ENCODE measurements around the gene SHISAL2A. TPM values are rescaled to one million over a fixed set of nuclear protein-coding genes. Genes with fewer than 3 reads are reported as not detected.

Gene SHISAL2A
- polyA plus RNA-seq, 1 of the 3 experiments (the other 2 are of a cell fraction) = 0.07 TPM

GRCh38 chr1:52659356-52659755 is 26.4 kb downstream of the SHISAL2A start:
- peaks cover 0 to 4% of the 10 kb centered on the region in 2 experiments; a peak in 1 of 4 replicates for H3K4me1 ChIP-seq (ENCODE audit: control insufficient read depth in 1 of 2, insufficient read depth in 2 of 2, low read depth in 1 of 2, low read length in 1 of 2)
- no peaks in the 10 kb centered on the region for H3F3A ChIP-seq (replicated peaks; ENCODE audit: insufficient read depth)
- H3K27me3 ChIP-seq (ENCODE audit: insufficient read depth) = no peaks in the 10 kb centered on the region
- H3K9me2 ChIP-seq = no peaks in the 10 kb centered on the region
- no peak overlapping the region for H2AFZ ChIP-seq (ENCODE audit: low read depth)
- no peak overlapping the region for H3K27ac ChIP-seq (ENCODE audit: low read depth in 2 of 2, low read length in 1 of 2)
- H3K4me2 ChIP-seq = no peak overlapping the region
- POLR2A ChIA-PET = no interaction called here
- H3K36me3 ChIP-seq (replicated peaks in 1 of 2; ENCODE audit: control insufficient read depth in 1 of 2, insufficient read depth in 2 of 2, low read length in 1 of 2) = no peaks in the 10 kb centered on the region
- no peak overlapping the region for H3K4me3 ChIP-seq (ENCODE audit: low read depth in 2 of 2, low read length in 1 of 2)
- CTCF ChIA-PET = interaction anchor here (1.5 kb wide), 1 partner anchor 10 kb away, joined by 4 read pairs; no protein-coding TSS in a partner anchor
- no peak overlapping the region for H3K9ac ChIP-seq
- 95% methylated on average over 3 of the region's 3 CpGs for WGBS (ENCODE audit: low lambda C conversion rate)
- H3K79me2 ChIP-seq (ENCODE audit: insufficient read depth) = no peaks in the 10 kb centered on the region
- no peak for TF ChIP-seq CHD2 (IDR thresholded peaks at IDR 0.05; ENCODE audit: low read length, partially characterized antibody)
- TF ChIP-seq FOSL2 (IDR thresholded peaks at IDR 0.05; ENCODE audit: borderline replicate concordance, low read depth) = no peak
- no peak for TF ChIP-seq RXRA (IDR thresholded peaks at IDR 0.05; ENCODE audit: borderline replicate concordance, low read depth)
- TF ChIP-seq SMC3 (IDR thresholded peaks at IDR 0.05; ENCODE audit: low read depth, low read length) = no peak
- TF ChIP-seq, protein P1, sequence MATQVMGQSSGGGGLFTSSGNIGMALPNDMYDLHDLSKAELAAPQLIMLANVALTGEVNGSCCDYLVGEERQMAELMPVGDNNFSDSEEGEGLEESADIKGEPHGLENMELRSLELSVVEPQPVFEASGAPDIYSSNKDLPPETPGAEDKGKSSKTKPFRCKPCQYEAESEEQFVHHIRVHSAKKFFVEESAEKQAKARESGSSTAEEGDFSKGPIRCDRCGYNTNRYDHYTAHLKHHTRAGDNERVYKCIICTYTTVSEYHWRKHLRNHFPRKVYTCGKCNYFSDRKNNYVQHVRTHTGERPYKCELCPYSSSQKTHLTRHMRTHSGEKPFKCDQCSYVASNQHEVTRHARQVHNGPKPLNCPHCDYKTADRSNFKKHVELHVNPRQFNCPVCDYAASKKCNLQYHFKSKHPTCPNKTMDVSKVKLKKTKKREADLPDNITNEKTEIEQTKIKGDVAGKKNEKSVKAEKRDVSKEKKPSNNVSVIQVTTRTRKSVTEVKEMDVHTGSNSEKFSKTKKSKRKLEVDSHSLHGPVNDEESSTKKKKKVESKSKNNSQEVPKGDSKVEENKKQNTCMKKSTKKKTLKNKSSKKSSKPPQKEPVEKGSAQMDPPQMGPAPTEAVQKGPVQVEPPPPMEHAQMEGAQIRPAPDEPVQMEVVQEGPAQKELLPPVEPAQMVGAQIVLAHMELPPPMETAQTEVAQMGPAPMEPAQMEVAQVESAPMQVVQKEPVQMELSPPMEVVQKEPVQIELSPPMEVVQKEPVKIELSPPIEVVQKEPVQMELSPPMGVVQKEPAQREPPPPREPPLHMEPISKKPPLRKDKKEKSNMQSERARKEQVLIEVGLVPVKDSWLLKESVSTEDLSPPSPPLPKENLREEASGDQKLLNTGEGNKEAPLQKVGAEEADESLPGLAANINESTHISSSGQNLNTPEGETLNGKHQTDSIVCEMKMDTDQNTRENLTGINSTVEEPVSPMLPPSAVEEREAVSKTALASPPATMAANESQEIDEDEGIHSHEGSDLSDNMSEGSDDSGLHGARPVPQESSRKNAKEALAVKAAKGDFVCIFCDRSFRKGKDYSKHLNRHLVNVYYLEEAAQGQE (IDR thresholded peaks at IDR 0.05; ENCODE audit: low read depth, low read length) = no peak
- TF ChIP-seq POLR2AphosphoS5 (IDR thresholded peaks at IDR 0.05; ENCODE audit: low read depth, low read length) = no peak
- no peak for DNase-seq
- H3K9me3 ChIP-seq = no peaks in the 10 kb centered on the region
- no peaks in the 10 kb centered on the region for H4K20me1 ChIP-seq (ENCODE audit: insufficient read depth)

DNA sequence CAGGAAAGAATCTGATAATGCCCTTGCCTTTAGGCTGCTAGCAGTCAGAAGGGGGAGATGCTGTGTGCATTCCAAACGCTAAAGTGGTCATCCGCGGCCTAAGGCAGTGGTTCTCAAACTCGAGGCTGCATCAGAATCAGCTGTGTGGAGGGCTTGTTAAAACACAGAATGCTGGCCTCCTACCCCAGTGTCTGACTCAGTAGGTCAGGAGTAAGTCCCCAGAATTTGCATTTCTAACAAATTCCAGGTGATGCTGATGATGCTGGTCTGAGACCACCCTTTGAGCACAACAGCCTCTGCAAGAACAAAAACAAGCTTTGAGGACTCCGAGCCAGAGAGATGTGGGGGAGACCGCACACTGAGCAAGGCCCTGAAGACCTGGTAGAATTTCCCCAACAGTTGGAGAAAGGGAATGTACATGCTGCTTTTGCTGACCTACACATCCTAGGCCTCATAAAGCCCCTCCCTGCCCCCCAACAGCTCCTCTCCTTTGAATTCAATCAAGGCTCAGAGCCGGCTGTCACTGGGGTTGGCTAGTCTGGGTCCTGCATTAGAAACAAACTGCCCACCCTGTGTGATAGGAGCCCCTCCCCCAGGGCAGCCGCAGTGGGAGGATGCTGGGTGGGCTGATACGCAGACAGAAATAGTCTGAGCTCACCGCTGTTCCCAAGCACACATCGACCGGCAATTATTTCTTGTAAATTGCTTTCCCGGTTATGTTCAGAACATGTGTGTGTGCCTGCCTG is 27.1 kb downstream of the SHISAL2A start:
- no peak for DNase-seq

More for the DNA sequence above, 27.1 kb downstream of the SHISAL2A start:
- H3K79me2 ChIP-seq (ENCODE audit: insufficient read depth) = no peaks in the 10 kb centered on the region
- TF ChIP-seq, protein P1 (IDR thresholded peaks at IDR 0.05; ENCODE audit: low read depth, low read length) = no peak
- no peaks in the 10 kb centered on the region for H3K9me3 ChIP-seq
- H3K9me2 ChIP-seq = no peaks in the 10 kb centered on the region
- H3K4me3 ChIP-seq (ENCODE audit: low read depth in 2 of 2, low read length in 1 of 2) = no peak overlapping the region
- H3K36me3 ChIP-seq (replicated peaks in 1 of 2; ENCODE audit: control insufficient read depth in 1 of 2, insufficient read depth in 2 of 2, low read length in 1 of 2) = no peaks in the 10 kb centered on the region
- WGBS (ENCODE audit: low lambda C conversion rate) = 72% methylated on average over 9 of the region's 13 CpGs
- peaks cover 0 to 4% of the 10 kb centered on the region in 2 experiments; a peak in 2 of 4 replicates for H3K4me1 ChIP-seq (ENCODE audit: control insufficient read depth in 1 of 2, insufficient read depth in 2 of 2, low read depth in 1 of 2, low read length in 1 of 2)
- POLR2A ChIA-PET = no interaction called here
- no peaks in the 10 kb centered on the region for H3K27me3 ChIP-seq (ENCODE audit: insufficient read depth)
- CTCF ChIA-PET = interaction anchor here (1.2 kb wide), 1 partner anchor 26 kb away, joined by 3 read pairs; no protein-coding TSS in a partner anchor
- no peak overlapping the region for H2AFZ ChIP-seq (ENCODE audit: low read depth)
- no peak overlapping the region for H3K27ac ChIP-seq (ENCODE audit: low read depth in 2 of 2, low read length in 1 of 2)
- no peaks in the 10 kb centered on the region for H3F3A ChIP-seq (replicated peaks; ENCODE audit: insufficient read depth)
- H4K20me1 ChIP-seq (ENCODE audit: insufficient read depth) = no peaks in the 10 kb centered on the region
- H3K9ac ChIP-seq = no peak overlapping the region
- H3K4me2 ChIP-seq = no peak overlapping the region

Data from SK-N-SH (cell line).